Skeletal muscle satellite cell (primary cell): ENCODE data around the gene CEMIP2. TPM values are rescaled to one million over a fixed set of nuclear protein-coding genes. Genes with fewer than 3 reads are reported as not detected.
"Not testable (repeated sequence)": the region's sequence is repeated elsewhere in the genome, so short reads cannot be mapped to it uniquely, and the experiment has no call there.

Experiments
- H3K27me3 ChIP-seq: 2 replicates; pipeline ENCODE4 v1.7.0; 2013; ENCODE audit warnings: low read length; ENCODE audit not compliant: control insufficient read depth, insufficient read depth
- H3K36me3 ChIP-seq: 2 replicates; pipeline ENCODE4 v1.7.0; 2013; ENCODE audit warnings: mild to moderate bottlenecking, control low read depth, low read length; ENCODE audit not compliant: insufficient read depth
- H3K4me1 ChIP-seq: 2 replicates; pipeline ENCODE4 v1.7.0; 2013; ENCODE audit warnings: low read length; ENCODE audit not compliant: control insufficient read depth, insufficient read depth
- H3K4me2 ChIP-seq: 2 replicates; pipeline ENCODE4 v1.7.0; 2013; ENCODE audit warnings: mild to moderate bottlenecking, low read length
- H3K4me3 ChIP-seq: 2 replicates; pipeline ENCODE4 v1.7.0; 2013; ENCODE audit warnings: low read length
- H3K9ac ChIP-seq: 2 replicates; pipeline ENCODE4 v1.7.0; 2013; ENCODE audit warnings: mild to moderate bottlenecking, low read depth, low read length, moderate library complexity
- H3K9me3 ChIP-seq: replicated peaks from 2 replicates; pipeline ENCODE4 v1.7.0; 2013; ENCODE audit warnings: mild to moderate bottlenecking, control low read depth, low read length
- total RNA-seq: library from RNA; depleted of rRNA; stranded (reverse); fragments of >200 nt; gene quantifications from 2 replicates; pipeline ENCODE4 v1.2.3, GENCODE V29; 2012; rRNA removed

The CEMIP2 gene, protein sequence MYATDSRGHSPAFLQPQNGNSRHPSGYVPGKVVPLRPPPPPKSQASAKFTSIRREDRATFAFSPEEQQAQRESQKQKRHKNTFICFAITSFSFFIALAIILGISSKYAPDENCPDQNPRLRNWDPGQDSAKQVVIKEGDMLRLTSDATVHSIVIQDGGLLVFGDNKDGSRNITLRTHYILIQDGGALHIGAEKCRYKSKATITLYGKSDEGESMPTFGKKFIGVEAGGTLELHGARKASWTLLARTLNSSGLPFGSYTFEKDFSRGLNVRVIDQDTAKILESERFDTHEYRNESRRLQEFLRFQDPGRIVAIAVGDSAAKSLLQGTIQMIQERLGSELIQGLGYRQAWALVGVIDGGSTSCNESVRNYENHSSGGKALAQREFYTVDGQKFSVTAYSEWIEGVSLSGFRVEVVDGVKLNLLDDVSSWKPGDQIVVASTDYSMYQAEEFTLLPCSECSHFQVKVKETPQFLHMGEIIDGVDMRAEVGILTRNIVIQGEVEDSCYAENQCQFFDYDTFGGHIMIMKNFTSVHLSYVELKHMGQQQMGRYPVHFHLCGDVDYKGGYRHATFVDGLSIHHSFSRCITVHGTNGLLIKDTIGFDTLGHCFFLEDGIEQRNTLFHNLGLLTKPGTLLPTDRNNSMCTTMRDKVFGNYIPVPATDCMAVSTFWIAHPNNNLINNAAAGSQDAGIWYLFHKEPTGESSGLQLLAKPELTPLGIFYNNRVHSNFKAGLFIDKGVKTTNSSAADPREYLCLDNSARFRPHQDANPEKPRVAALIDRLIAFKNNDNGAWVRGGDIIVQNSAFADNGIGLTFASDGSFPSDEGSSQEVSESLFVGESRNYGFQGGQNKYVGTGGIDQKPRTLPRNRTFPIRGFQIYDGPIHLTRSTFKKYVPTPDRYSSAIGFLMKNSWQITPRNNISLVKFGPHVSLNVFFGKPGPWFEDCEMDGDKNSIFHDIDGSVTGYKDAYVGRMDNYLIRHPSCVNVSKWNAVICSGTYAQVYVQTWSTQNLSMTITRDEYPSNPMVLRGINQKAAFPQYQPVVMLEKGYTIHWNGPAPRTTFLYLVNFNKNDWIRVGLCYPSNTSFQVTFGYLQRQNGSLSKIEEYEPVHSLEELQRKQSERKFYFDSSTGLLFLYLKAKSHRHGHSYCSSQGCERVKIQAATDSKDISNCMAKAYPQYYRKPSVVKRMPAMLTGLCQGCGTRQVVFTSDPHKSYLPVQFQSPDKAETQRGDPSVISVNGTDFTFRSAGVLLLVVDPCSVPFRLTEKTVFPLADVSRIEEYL (N-terminal part only)
- total RNA-seq = 20.8 and 43.9 TPM in 2 replicates

GRCh38 chr9:71768388-71769174 is at the start of gene CEMIP2:
CEMIP2 (minus strand) TSS chr9:71768513; CDS start chr9:71750373, 18,140 bp downstream.
- H3K9me3 ChIP-seq = no peaks in the 10 kb centered on the region
- H3K27me3 ChIP-seq = no peaks in the 10 kb centered on the region
- peaks cover 46% of the 10 kb centered on the region for H3K4me1 ChIP-seq
- H3K9ac ChIP-seq = peak within 1 kb of the TSS; percentile 94
- peak within 1 kb of the TSS; percentile 100 for H3K4me2 ChIP-seq
- peak within 1 kb of the TSS; percentile 97 for H3K4me3 ChIP-seq
- no peaks in the 10 kb centered on the region for H3K36me3 ChIP-seq

DNA sequence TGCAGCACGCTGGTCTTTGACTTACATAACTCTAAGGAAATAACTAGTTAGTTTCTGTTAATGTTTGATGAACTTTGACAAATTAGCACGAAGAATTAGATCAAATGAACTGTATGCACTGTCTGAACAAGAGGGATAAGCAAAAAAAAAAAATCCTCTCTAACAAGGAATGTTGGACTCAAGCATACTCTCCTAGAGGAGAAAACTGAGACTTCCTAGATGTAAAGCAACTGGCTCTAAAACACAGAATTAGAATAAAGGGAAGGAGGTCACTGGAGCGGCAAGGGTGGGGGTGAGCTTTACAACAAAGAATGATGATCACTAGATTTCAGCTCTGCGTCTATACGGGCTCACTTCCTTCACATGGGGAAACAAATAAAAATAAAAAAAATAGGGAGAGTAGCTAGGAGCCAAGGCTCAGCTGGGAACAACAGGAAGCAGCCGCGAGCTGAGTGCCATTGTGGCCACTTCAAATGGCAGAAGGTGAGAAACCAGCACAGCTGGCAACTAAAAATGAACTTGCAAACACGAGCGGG is 48.7 kb upstream of the CEMIP2 start:
- Histone ChIP-seq H3K4me2 (no peak overlapping the region), H3K9me3 (no peaks in the 10 kb centered on the region), H3K27me3 (no peaks in the 10 kb centered on the region), H3K9ac (no peak overlapping the region), H3K4me3 (no peak overlapping the region), H3K36me3 (no peaks in the 10 kb centered on the region), H3K4me1 (peaks cover 11% of the 10 kb centered on the region)

DNA sequence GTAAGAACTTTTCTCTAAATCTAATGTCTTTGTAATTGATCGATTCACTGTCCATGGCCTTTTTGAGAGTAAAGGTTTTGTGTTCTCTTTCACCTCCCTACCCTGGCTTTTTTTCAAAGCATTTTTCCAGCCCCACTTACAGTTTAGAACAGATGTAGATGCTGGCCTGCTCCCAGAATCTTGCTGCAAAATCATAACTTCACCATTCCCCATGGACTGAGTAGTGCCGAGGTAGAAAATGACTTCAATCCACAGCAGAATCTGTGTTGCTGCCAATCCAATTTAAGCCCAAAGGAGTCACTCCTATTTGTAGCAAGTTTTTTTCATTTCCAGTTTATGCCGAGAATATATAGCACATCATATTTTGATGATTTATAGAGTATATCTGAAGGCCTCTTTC is 46.5 kb upstream of the CEMIP2 start:
- Histone ChIP-seq H3K27me3 (no peaks in the 10 kb centered on the region), H3K4me3 (no peak overlapping the region), H3K4me2 (no peak overlapping the region), H3K9me3 (no peaks in the 10 kb centered on the region), H3K9ac (no peak overlapping the region), H3K36me3 (no peaks in the 10 kb centered on the region), H3K4me1 (peaks cover 4% of the 10 kb centered on the region)

- Histone ChIP-seq H3K9ac (no peak overlapping the region), H3K4me3 (no peak overlapping the region), H3K4me2 (no peak overlapping the region)
Measured at GRCh38 chr9:71814226-71814625, 45.9 kb upstream of the CEMIP2 start.

DNA sequence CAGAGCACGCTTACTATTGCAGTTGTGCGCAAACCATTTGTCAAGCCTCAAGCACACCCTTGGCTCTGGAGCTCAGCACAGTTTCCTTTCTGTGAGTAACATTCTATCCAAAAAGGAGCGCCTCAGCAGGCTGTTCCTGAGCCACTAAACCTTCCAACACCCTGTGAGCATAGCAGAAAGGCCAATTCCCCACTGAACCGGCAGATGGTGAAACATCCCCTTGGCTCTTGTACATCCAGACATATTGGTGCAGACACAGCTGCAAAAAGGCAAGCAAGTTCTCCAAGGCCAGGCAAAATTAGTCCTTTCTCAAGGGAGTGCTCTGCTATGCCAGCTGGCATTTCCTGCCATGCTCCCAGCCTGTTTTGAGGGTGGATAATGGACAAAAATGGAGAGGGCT is 44.1 kb upstream of the CEMIP2 start:
- no peak overlapping the region for H3K4me2 ChIP-seq
- peaks cover 3% of the 10 kb centered on the region for H3K27me3 ChIP-seq
- no peak overlapping the region for H3K9ac ChIP-seq
- H3K36me3 ChIP-seq = no peaks in the 10 kb centered on the region
- H3K4me1 ChIP-seq = peaks cover 4% of the 10 kb centered on the region
- H3K4me3 ChIP-seq = no peak overlapping the region
- no peaks in the 10 kb centered on the region for H3K9me3 ChIP-seq

More at GRCh38 chr9:71814226-71814625, 45.9 kb upstream of the CEMIP2 start:
- H3K4me1 ChIP-seq = peaks cover 4% of the 10 kb centered on the region
- no peaks in the 10 kb centered on the region for H3K36me3 ChIP-seq
- no peaks in the 10 kb centered on the region for H3K27me3 ChIP-seq
- no peaks in the 10 kb centered on the region for H3K9me3 ChIP-seq

- H3K36me3 ChIP-seq = no peaks in the 10 kb centered on the region
- peaks cover 3% of the 10 kb centered on the region for H3K27me3 ChIP-seq
- no peak overlapping the region for H3K9ac ChIP-seq
- no peak overlapping the region for H3K4me3 ChIP-seq
- peaks cover 4% of the 10 kb centered on the region for H3K4me1 ChIP-seq
- no peak overlapping the region for H3K4me2 ChIP-seq
- no peaks in the 10 kb centered on the region for H3K9me3 ChIP-seq
Measured at GRCh38 chr9:71808068-71808467, 39.8 kb upstream of the CEMIP2 start.

GRCh38 chr9:71806901-71807307 is 38.6 kb upstream of the CEMIP2 start:
- Histone ChIP-seq H3K36me3 (no peaks in the 10 kb centered on the region), H3K9ac (no peak overlapping the region), H3K4me1 (no peaks in the 10 kb centered on the region), H3K27me3 (peaks cover 3% of the 10 kb centered on the region), H3K4me2 (no peak overlapping the region), H3K4me3 (no peak overlapping the region), H3K9me3 (no peaks in the 10 kb centered on the region)

GRCh38 chr9:71805096-71805495 is 36.8 kb upstream of the CEMIP2 start:
- not testable (repeated sequence) for H3K4me2 ChIP-seq, H3K36me3 ChIP-seq, H3K27me3 ChIP-seq, H3K4me1 ChIP-seq, H3K4me3 ChIP-seq, H3K9me3 ChIP-seq, H3K9ac ChIP-seq

- Histone ChIP-seq H3K36me3 (no peaks in the 10 kb centered on the region), H3K27me3 (no peaks in the 10 kb centered on the region), H3K4me3 (no peak overlapping the region)
Measured at GRCh38 chr9:71801826-71802225, 33.5 kb upstream of the CEMIP2 start.

GRCh38 chr9:71797266-71797665 is 29.0 kb upstream of the CEMIP2 start:
- no peaks in the 10 kb centered on the region for H3K36me3 ChIP-seq
- H3K9me3 ChIP-seq = no peaks in the 10 kb centered on the region
- H3K4me3 ChIP-seq = no peak overlapping the region
- H3K4me2 ChIP-seq = no peak overlapping the region
- H3K9ac ChIP-seq = no peak overlapping the region
- H3K27me3 ChIP-seq = no peaks in the 10 kb centered on the region
- peaks cover 4% of the 10 kb centered on the region for H3K4me1 ChIP-seq

More at GRCh38 chr9:71801826-71802225, 33.5 kb upstream of the CEMIP2 start:
- no peak overlapping the region for H3K9ac ChIP-seq
- H3K9me3 ChIP-seq = no peaks in the 10 kb centered on the region
- no peak overlapping the region for H3K4me2 ChIP-seq
- H3K4me1 ChIP-seq = no peaks in the 10 kb centered on the region
